ENCODE measurements around the gene SLBP.

Gene SLBP

DNA sequence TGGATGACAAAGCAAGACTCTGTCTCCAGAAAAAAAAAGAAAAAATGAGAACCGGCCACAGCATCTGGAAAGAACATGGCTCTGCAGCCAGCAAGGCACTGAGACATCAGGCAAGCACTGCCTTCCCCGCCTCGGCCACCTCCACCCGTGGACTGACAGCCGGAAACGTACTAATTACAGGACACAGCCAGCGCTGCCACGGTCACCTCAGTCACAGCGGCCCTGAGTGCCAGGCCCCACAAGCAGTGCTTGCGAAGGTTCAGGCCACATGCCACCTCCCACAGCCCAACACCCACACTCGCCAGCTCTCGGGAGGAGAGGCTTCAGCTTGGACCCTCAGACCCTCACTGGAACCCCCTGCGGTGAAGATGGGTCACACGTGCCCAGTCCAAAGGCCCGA lies 44.8 kb downstream of the SLBP start:
- Histone ChIP-seq H3K36me3 (ENCODE audit: control insufficient read depth in 1 of 2, insufficient read depth in 2 of 2, low read length in 2 of 2) (no peaks in the 10 kb centered on the region), H3K27ac (ENCODE audit: low read depth, low read length) (no peak overlapping the region), H3K4me1 (ENCODE audit: control insufficient read depth in 1 of 2, insufficient read depth in 2 of 2, low read length in 2 of 2) (no peaks in the 10 kb centered on the region), H3K4me3 (ENCODE audit: low read depth in 1 of 2, low read length in 2 of 2) (no peak overlapping the region), H3K27me3 (ENCODE audit: control insufficient read depth in 1 of 2, insufficient read depth in 2 of 2, low read length in 2 of 2) (no peaks in the 10 kb centered on the region), H3K9ac (ENCODE audit: low read depth in 1 of 2, low read length in 2 of 2) (no peak overlapping the region), H3K9me3 (ENCODE audit: control insufficient read depth in 1 of 2, low read length in 2 of 2) (no peaks in the 10 kb centered on the region)

DNA sequence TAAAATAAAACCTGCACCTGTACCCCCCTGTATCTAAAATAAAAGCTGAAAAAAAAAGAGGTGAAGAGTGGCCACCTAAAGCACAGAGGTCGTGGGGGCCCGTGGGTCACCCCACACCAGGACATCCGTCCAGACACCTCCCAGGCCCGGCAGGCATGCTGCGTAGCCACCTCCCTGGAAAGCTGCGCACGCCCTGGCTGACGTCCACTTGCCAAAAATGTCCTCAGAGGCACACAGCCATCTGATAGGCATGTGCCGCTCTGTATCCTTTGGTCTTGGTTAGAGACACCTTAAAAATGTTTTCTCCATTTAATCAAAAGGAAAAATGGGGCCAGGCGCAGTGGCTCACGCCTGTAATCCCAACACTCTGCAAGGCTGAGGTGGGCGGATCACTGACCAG lies 45.7 kb downstream of the SLBP start:
- Histone ChIP-seq H3K27me3 (ENCODE audit: control insufficient read depth in 1 of 2, insufficient read depth in 2 of 2, low read length in 2 of 2) (no peaks in the 10 kb centered on the region), H3K4me3 (ENCODE audit: low read depth in 1 of 2, low read length in 2 of 2) (no peak overlapping the region), H3K27ac (ENCODE audit: low read depth, low read length) (no peak overlapping the region), H3K9me3 (ENCODE audit: control insufficient read depth in 1 of 2, low read length in 2 of 2) (no peaks in the 10 kb centered on the region), H3K36me3 (ENCODE audit: control insufficient read depth in 1 of 2, insufficient read depth in 2 of 2, low read length in 2 of 2) (no peaks in the 10 kb centered on the region), H3K4me1 (ENCODE audit: control insufficient read depth in 1 of 2, insufficient read depth in 2 of 2, low read length in 2 of 2) (no peaks in the 10 kb centered on the region), H3K9ac (ENCODE audit: low read depth in 1 of 2, low read length in 2 of 2) (no peak overlapping the region)

DNA sequence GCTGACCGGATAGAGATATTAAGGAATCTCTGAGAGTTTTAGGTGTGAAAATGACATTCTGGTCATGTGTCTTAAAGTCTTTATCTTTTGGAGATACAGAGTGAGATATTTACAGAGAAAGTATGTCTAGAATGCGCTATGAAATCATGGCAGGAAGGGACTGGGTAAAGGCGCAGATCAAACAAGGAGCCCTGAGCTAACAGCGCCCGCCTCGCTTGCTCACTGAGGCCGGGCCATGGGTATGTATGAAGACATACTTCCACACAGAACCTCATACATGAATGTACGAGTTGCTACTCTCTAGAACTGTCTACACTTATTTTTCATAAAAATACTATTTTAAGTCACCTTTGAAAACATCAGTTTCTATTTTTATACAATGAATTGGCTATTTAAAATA lies 48.0 kb downstream of the SLBP start:
- Histone ChIP-seq H3K4me3 (ENCODE audit: low read depth in 1 of 2, low read length in 2 of 2) (no peak overlapping the region), H3K9me3 (ENCODE audit: control insufficient read depth in 1 of 2, low read length in 2 of 2) (no peaks in the 10 kb centered on the region), H3K27ac (ENCODE audit: low read depth, low read length) (no peak overlapping the region), H3K27me3 (ENCODE audit: control insufficient read depth in 1 of 2, insufficient read depth in 2 of 2, low read length in 2 of 2) (no peaks in the 10 kb centered on the region), H3K9ac (ENCODE audit: low read depth in 1 of 2, low read length in 2 of 2) (no peak overlapping the region), H3K4me1 (ENCODE audit: control insufficient read depth in 1 of 2, insufficient read depth in 2 of 2, low read length in 2 of 2) (no peaks in the 10 kb centered on the region), H3K36me3 (ENCODE audit: control insufficient read depth in 1 of 2, insufficient read depth in 2 of 2, low read length in 2 of 2) (no peaks in the 10 kb centered on the region)

DNA sequence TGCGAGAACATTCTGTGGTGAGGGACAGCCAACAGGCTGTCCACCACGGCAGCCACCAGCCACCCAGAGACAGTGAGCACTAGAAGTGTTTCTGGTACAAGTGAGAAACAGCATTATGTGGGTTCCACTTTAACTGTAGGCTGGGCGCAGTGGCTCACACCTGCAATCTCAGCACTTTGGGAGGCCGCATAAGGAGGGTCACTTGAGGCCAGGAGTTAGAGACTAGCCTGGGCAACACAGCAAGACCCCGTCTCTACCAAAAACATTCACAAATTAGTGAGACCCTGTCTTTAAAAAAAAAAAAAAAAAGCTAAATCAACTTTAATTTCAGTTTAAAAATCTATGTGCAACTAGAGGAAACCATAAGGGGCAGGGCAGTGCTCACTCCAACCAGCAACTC lies 48.6 kb downstream of the SLBP start:
- no peaks in the 10 kb centered on the region for H3K9me3 ChIP-seq (ENCODE audit: control insufficient read depth in 1 of 2, low read length in 2 of 2)

DNA sequence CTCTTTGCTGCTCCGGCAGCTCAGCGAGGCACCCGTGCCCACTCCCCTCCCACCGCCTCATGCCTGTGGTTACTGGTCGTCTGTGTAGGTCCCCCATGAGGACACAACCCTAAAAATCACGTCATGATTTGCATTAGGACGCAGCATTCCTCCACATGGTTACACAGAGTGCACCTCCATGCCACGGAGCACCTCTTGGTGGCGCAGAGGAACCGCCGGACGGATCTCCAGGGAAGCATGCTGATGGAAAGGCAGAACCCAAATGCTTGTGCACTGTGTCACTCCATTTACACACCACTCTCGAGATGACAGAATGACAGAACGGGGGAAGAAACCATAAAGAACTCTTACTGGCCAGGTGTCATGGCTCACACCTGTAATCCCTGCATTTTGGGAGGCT lies 50.4 kb downstream of the SLBP start:
- Histone ChIP-seq H3K9me3 (ENCODE audit: control insufficient read depth in 1 of 2, low read length in 2 of 2) (no peaks in the 10 kb centered on the region), H3K9ac (ENCODE audit: low read depth in 1 of 2, low read length in 2 of 2) (no peak overlapping the region), H3K27me3 (ENCODE audit: control insufficient read depth in 1 of 2, insufficient read depth in 2 of 2, low read length in 2 of 2) (no peaks in the 10 kb centered on the region), H3K27ac (ENCODE audit: low read depth, low read length) (no peak overlapping the region), H3K4me3 (ENCODE audit: low read depth in 1 of 2, low read length in 2 of 2) (no peak overlapping the region), H3K4me1 (ENCODE audit: control insufficient read depth in 1 of 2, insufficient read depth in 2 of 2, low read length in 2 of 2) (no peaks in the 10 kb centered on the region), H3K36me3 (ENCODE audit: control insufficient read depth in 1 of 2, insufficient read depth in 2 of 2, low read length in 2 of 2) (no peaks in the 10 kb centered on the region)

More for the DNA sequence above, 48.6 kb downstream of the SLBP start:
- Histone ChIP-seq H3K4me1 (ENCODE audit: control insufficient read depth in 1 of 2, insufficient read depth in 2 of 2, low read length in 2 of 2) (no peaks in the 10 kb centered on the region), H3K27me3 (ENCODE audit: control insufficient read depth in 1 of 2, insufficient read depth in 2 of 2, low read length in 2 of 2) (no peaks in the 10 kb centered on the region), H3K4me3 (ENCODE audit: low read depth in 1 of 2, low read length in 2 of 2) (no peak overlapping the region), H3K27ac (ENCODE audit: low read depth, low read length) (no peak overlapping the region), H3K9ac (ENCODE audit: low read depth in 1 of 2, low read length in 2 of 2) (no peak overlapping the region), H3K36me3 (ENCODE audit: control insufficient read depth in 1 of 2, insufficient read depth in 2 of 2, low read length in 2 of 2) (no peaks in the 10 kb centered on the region)

DNA sequence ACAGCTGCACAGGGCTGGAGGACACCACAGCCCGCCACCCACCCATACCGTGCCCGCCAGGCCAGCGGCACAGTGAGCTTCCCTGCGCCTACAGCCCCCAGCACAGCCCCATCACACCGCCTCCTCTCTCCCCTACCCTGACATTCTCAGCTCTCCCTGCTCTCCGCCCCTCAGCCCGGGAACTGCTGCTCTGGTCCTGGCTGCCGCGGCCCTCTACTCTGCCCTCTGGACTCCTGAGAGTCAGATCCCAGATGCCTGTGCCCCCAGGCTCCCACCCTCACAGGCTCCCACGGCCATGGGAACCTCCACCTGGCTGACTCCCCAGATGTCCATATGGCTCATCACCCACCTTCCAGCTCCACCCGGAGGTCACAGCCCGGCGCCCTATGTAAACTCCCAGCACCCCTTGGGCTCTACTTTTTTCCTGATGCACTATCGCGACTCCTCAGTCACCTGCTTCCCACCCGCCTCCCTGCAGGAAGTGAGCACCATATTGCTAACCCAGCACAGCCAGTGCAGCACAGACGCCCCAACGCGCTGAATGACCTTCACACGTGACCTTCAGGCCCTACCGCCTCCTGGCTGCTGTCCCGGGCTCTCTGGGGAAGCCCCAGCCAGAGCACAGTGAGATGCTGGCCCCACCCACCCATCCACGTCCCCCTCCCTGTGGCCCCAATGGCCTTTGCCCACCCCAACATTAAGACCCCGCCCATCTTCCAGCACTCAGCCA lies 51.0 kb downstream of the SLBP start:
- H3K9me3 ChIP-seq (ENCODE audit: control insufficient read depth in 1 of 2, low read length in 2 of 2) = no peaks in the 10 kb centered on the region

DNA sequence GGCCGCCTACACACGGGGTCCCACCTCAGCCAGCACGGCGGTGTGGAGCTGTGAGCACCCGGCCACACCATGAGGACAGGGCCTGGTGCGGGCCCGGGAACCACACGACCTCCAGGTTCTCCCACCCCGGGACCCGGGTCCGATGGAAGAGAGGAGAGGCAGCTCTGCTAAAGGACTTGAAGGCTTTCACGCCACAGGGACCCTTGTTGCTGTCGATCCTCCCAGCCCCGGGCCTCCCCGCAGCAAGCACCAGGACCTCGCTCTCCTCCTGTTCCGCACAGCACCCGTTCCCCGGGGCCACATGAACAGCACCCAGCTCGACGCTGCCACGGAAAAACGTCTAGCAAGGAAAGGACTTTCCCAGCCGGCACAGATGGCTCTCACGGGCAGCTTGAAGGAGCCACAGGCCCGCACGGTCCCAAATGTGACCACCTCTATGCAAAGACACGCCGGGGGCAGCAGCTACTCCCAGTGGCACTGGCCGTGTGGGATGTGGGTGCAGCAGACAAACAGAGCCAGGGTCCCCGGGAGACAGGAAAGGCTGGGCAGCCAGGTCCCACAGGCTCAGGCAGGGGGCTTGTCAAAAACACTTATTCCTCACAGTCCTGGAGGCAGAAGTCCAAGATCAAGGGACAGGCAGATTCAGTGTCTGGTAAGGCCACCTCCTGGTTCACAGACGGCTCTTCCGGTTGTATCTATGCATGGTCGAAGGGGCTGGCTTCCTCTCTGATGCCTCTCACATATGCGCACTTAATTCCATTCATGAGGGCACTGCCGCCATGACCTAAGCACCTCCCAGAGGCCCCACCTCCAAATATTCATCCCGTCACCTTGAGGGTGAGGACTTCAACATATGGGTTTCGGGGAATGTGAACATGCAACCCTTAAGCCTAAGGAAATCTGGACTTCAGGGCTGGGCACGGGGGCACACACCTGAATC lies 52.7 kb downstream of the SLBP start:
- H3K27ac ChIP-seq (ENCODE audit: low read depth, low read length) = no peak overlapping the region
- no peak overlapping the region for H3K4me3 ChIP-seq (ENCODE audit: low read depth in 1 of 2, low read length in 2 of 2)
- H3K4me1 ChIP-seq (ENCODE audit: control insufficient read depth in 1 of 2, insufficient read depth in 2 of 2, low read length in 2 of 2) = no peaks in the 10 kb centered on the region
- no peak overlapping the region for H3K9ac ChIP-seq (ENCODE audit: low read depth in 1 of 2, low read length in 2 of 2)
- H3K27me3 ChIP-seq (ENCODE audit: control insufficient read depth in 1 of 2, insufficient read depth in 2 of 2, low read length in 2 of 2) = no peaks in the 10 kb centered on the region
- H3K36me3 ChIP-seq (ENCODE audit: control insufficient read depth in 1 of 2, insufficient read depth in 2 of 2, low read length in 2 of 2) = no peaks in the 10 kb centered on the region
- H3K9me3 ChIP-seq (ENCODE audit: control insufficient read depth in 1 of 2, low read length in 2 of 2) = no peaks in the 10 kb centered on the region

More for the DNA sequence above, 51.0 kb downstream of the SLBP start:
- H3K36me3 ChIP-seq (ENCODE audit: control insufficient read depth in 1 of 2, insufficient read depth in 2 of 2, low read length in 2 of 2) = no peaks in the 10 kb centered on the region
- no peaks in the 10 kb centered on the region for H3K4me1 ChIP-seq (ENCODE audit: control insufficient read depth in 1 of 2, insufficient read depth in 2 of 2, low read length in 2 of 2)
- H3K27ac ChIP-seq (ENCODE audit: low read depth, low read length) = no peak overlapping the region
- no peak overlapping the region for H3K4me3 ChIP-seq (ENCODE audit: low read depth in 1 of 2, low read length in 2 of 2)
- H3K9ac ChIP-seq (ENCODE audit: low read depth in 1 of 2, low read length in 2 of 2) = no peak overlapping the region
- no peaks in the 10 kb centered on the region for H3K27me3 ChIP-seq (ENCODE audit: control insufficient read depth in 1 of 2, insufficient read depth in 2 of 2, low read length in 2 of 2)

DNA sequence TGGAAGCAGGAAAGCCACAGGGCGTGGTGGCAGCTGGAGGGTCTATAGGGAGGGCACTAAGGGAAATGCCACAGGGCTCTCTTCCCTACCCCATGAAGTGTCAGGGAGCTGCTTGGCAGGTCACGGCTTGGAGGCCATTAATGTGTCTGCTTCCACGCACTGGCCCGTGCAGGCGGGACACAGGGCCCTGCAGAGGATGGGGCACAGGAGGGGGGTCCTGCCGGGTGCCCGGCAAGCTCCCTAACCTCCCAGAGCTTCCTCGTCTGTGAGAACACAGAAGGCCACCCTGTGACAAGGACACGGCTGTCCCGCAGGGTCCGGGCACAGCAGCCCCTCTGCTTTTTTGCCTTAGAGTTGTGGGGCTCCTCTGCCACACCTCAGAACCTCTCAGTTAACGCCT lies 53.5 kb downstream of the SLBP start:
- H3K4me3 ChIP-seq (ENCODE audit: low read depth in 1 of 2, low read length in 2 of 2) = no peak overlapping the region
- no peaks in the 10 kb centered on the region for H3K9me3 ChIP-seq (ENCODE audit: control insufficient read depth in 1 of 2, low read length in 2 of 2)
- H3K27ac ChIP-seq (ENCODE audit: low read depth, low read length) = no peak overlapping the region
- no peaks in the 10 kb centered on the region for H3K4me1 ChIP-seq (ENCODE audit: control insufficient read depth in 1 of 2, insufficient read depth in 2 of 2, low read length in 2 of 2)
- H3K36me3 ChIP-seq (ENCODE audit: control insufficient read depth in 1 of 2, insufficient read depth in 2 of 2, low read length in 2 of 2) = no peaks in the 10 kb centered on the region
- no peaks in the 10 kb centered on the region for H3K27me3 ChIP-seq (ENCODE audit: control insufficient read depth in 1 of 2, insufficient read depth in 2 of 2, low read length in 2 of 2)
- H3K9ac ChIP-seq (ENCODE audit: low read depth in 1 of 2, low read length in 2 of 2) = no peak overlapping the region

DNA sequence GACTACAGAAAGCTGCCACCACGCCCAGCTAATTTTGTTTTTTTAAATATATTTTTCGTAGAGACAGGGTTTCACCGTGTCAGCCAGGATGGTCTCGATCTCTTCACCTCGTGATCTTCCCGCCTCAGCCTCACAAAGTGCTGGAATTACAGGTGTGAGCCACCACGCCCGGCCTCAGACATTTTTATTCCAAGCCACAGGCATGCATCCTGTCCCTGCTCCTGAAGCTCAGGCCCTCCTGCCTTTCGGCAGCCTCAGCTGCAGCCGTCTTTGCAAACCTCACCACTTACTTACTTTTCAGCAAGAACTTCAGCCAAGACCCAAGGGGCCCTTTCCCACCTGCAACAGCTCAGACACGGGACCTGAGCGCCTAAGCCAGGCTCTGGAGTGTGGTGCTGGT lies 54.0 kb downstream of the SLBP start:
- Histone ChIP-seq H3K9me3 (ENCODE audit: control insufficient read depth in 1 of 2, low read length in 2 of 2) (no peaks in the 10 kb centered on the region), H3K9ac (ENCODE audit: low read depth in 1 of 2, low read length in 2 of 2) (no peak overlapping the region), H3K36me3 (ENCODE audit: control insufficient read depth in 1 of 2, insufficient read depth in 2 of 2, low read length in 2 of 2) (no peaks in the 10 kb centered on the region), H3K27ac (ENCODE audit: low read depth, low read length) (no peak overlapping the region), H3K27me3 (ENCODE audit: control insufficient read depth in 1 of 2, insufficient read depth in 2 of 2, low read length in 2 of 2) (no peaks in the 10 kb centered on the region), H3K4me1 (ENCODE audit: control insufficient read depth in 1 of 2, insufficient read depth in 2 of 2, low read length in 2 of 2) (no peaks in the 10 kb centered on the region), H3K4me3 (ENCODE audit: low read depth in 1 of 2, low read length in 2 of 2) (no peak overlapping the region)

DNA sequence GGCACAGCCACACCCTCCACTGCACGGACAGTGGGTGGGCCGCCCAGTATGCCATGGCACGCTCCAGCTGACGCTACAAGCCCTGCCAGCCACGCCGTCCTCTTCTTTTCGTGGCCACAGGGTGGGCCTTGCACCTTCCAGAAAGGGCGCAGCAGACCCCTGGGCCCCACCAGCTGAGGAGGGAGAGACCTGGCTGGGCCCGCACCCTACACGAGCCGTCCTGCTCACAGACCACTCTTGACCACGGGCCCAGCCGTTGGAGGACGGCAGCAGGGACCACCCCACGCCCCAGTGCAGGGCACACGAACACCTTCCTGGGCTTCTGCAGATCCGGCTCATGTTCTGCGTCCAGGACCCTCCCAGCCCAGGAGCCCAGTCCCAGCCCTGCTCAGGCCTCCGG lies 55.1 kb downstream of the SLBP start:
- Histone ChIP-seq H3K36me3 (ENCODE audit: control insufficient read depth in 1 of 2, insufficient read depth in 2 of 2, low read length in 2 of 2) (no peaks in the 10 kb centered on the region), H3K27ac (ENCODE audit: low read depth, low read length) (no peak overlapping the region), H3K4me1 (ENCODE audit: control insufficient read depth in 1 of 2, insufficient read depth in 2 of 2, low read length in 2 of 2) (no peaks in the 10 kb centered on the region), H3K9ac (ENCODE audit: low read depth in 1 of 2, low read length in 2 of 2) (no peak overlapping the region), H3K4me3 (ENCODE audit: low read depth in 1 of 2, low read length in 2 of 2) (no peak overlapping the region), H3K9me3 (ENCODE audit: control insufficient read depth in 1 of 2, low read length in 2 of 2) (no peaks in the 10 kb centered on the region), H3K27me3 (ENCODE audit: control insufficient read depth in 1 of 2, insufficient read depth in 2 of 2, low read length in 2 of 2) (no peaks in the 10 kb centered on the region)

Data from duodenal mucosa (tissue), 2 donors.